HepG2 (cell line): ENCODE data around the gene ZNF235. TPM values are rescaled to one million over a fixed set of nuclear protein-coding genes. Genes with fewer than 3 reads are reported as not detected.
A peak's percentile ranks its signal among the peaks of the same experiment; 100 is the strongest.

Experiments used
- FOXK1 ChIP-seq: sonication (generic); formaldehyde crosslinking; IDR thresholded peaks from 2 replicates; pipeline ENCODE4 v1.4.0; 2020; ENCODE audit warnings: low read depth, missing genetic modification reagents, borderline replicate concordance
- IRF2 ChIP-seq: IDR thresholded peaks from 2 replicates; pipeline ENCODE4 v1.6.1; 2018; ENCODE audit warnings: missing genetic modification reagents, missing compliant biosample characterization
- KAT7 ChIP-seq: IDR thresholded peaks from 2 replicates; pipeline ENCODE4 v1.6.1; 2018; ENCODE audit warnings: borderline replicate concordance, missing compliant biosample characterization
- KIAA2018 ChIP-seq: sonication (generic); formaldehyde crosslinking; IDR thresholded peaks from 2 replicates; pipeline ENCODE4 v1.5.0; 2020; ENCODE audit warnings: mild to moderate bottlenecking, missing genetic modification reagents, borderline replicate concordance
- MAFK ChIP-seq, 2 experiments: IDR thresholded peaks in 1 of 2; conservative IDR thresholded peaks in 1 of 2; 2 replicates each; pipeline ENCODE4 v1.6.1; 2011; ENCODE audit warnings: improper control_type of control experiment in 2 of 2, low read length in 2 of 2
- MEF2D ChIP-seq: sonication (generic); formaldehyde crosslinking; IDR thresholded peaks from 2 replicates; pipeline ENCODE4 v1.5.1; 2020; ENCODE audit warnings: mild to moderate bottlenecking, missing genetic modification reagents
- NCOA2 ChIP-seq: sonication (generic); formaldehyde crosslinking; IDR thresholded peaks from 2 replicates; pipeline ENCODE4 v1.8.0; 2022; ENCODE audit warnings: inconsistent platforms
- RBFOX2 ChIP-seq: fragments of 200-400 bp; formaldehyde crosslinking; IDR thresholded peaks from 2 replicates; pipeline ENCODE4 v1.6.1; 2017; ENCODE audit warnings: low read depth, mild to moderate bottlenecking, low read length
- SAFB2 ChIP-seq: sonication (generic); formaldehyde crosslinking; IDR thresholded peaks from 2 replicates; pipeline ENCODE4 v1.5.1; 2020; ENCODE audit warnings: missing genetic modification reagents, low read depth, mild to moderate bottlenecking, borderline replicate concordance
- SATB2 ChIP-seq: sonication (generic); formaldehyde crosslinking; IDR thresholded peaks from 2 replicates; pipeline ENCODE4 v1.5.0; 2020; ENCODE audit warnings: missing genetic modification reagents
- SIX4 ChIP-seq: sonication (generic); formaldehyde crosslinking; IDR thresholded peaks from 2 replicates; pipeline ENCODE4 v1.4.0; 2020; ENCODE audit warnings: missing genetic modification reagents
- SKIL ChIP-seq: sonication (generic); formaldehyde crosslinking; IDR thresholded peaks from 2 replicates; pipeline ENCODE4 v1.8.0; 2022; ENCODE audit warnings: missing genetic modification reagents, mild to moderate bottlenecking, moderate library complexity, borderline replicate concordance
- TCF7 ChIP-seq: sonication (generic); IDR thresholded peaks from 2 replicates; pipeline ENCODE4 v1.6.1; 2016; ENCODE audit warnings: antibody characterized with exemption, low read depth
- XBP1 ChIP-seq: sonication (generic); formaldehyde crosslinking; IDR thresholded peaks from 2 replicates; pipeline ENCODE4 v1.5.0; 2020; ENCODE audit warnings: missing genetic modification reagents
- ZNF367 ChIP-seq: sonication (generic); formaldehyde crosslinking; IDR thresholded peaks from 2 replicates; pipeline ENCODE4 v1.4.0; 2020; ENCODE audit warnings: missing genetic modification reagents, borderline replicate concordance
- ZNF552 ChIP-seq: sonication (generic); formaldehyde crosslinking; IDR thresholded peaks from 2 replicates; pipeline ENCODE4 v1.9.0; 2022; ENCODE audit warnings: missing genetic modification reagents, mild to moderate bottlenecking, borderline replicate concordance
- ZNF687 ChIP-seq: sonication (generic); formaldehyde crosslinking; IDR thresholded peaks from 2 replicates; pipeline ENCODE4 v1.5.1; 2020; ENCODE audit warnings: mild to moderate bottlenecking, missing genetic modification reagents, moderate library complexity
- polyA plus RNA-seq, 8 experiments: library from polyadenylated mRNA; depleted of rRNA in 3 of 8; stranded (reverse) in 7 of 8; unstranded in 1 of 8; fragments of >200 nt; fragmentation: Illumina TruSeq in 4 of 8; extraction: Trizol in 4 of 8; gene quantifications; 2 replicates each; pipeline versions ENCODE4 v1.2.1 to v1.2.3, GENCODE V29; 2011 to 2016; ENCODE audit warnings: low read depth in 4 of 8, missing spikeins in 1 of 8, mixed read lengths in 1 of 8; ENCODE audit not compliant: insufficient read depth in 1 of 8
- total RNA-seq, 5 experiments: library from RNA; depleted of rRNA; stranded (reverse); fragments of >200 nt; fragmentation: Illumina TruSeq; extraction: Trizol; gene quantifications; 2 replicates each; pipeline ENCODE4 v1.2.3, GENCODE V29; 2016; ENCODE audit warnings: low read depth in 1 of 5

ZNF235 gene
- total and polyA plus RNA-seq, 2 of the 13 experiments (the other 11 are each of a cell fraction or from before 2014, with no cell fraction given) = 4.8 to 5.5 TPM

GRCh38 chr19:44254496-44254895 is 50.3 kb downstream of the ZNF235 start (continued):
- no peak for TF ChIP-seq ZNF687 (CRISPR knock-in tag)
- peak; percentile 64 for TF ChIP-seq NCOA2
- TF ChIP-seq TCF7 = 0 out of 2 replicates have a peak, but pooled peaks have one; percentile 13
- TF ChIP-seq IRF2 (CRISPR knock-in tag) = peak; percentile 70
- TF ChIP-seq FOXK1 (CRISPR knock-in tag) = no peak
- TF ChIP-seq SATB2 (CRISPR knock-in tag) = no peak
- TF ChIP-seq ZNF367 (CRISPR knock-in tag) = no peak
- no peak for TF ChIP-seq SKIL (CRISPR knock-in tag)
- TF ChIP-seq KIAA2018 = no peak
- no peak for TF ChIP-seq XBP1 (CRISPR knock-in tag)
- no peak for TF ChIP-seq SAFB2 (CRISPR knock-in tag)
- no peak for TF ChIP-seq RBFOX2
- no peak for TF ChIP-seq KAT7 (CRISPR knock-in tag)
- no peak for TF ChIP-seq ZNF552 (CRISPR knock-in tag)
- TF ChIP-seq MEF2D (CRISPR knock-in tag) = 0 out of 2 replicates have a peak, but pooled peaks have one; percentile 39
- TF ChIP-seq MAFK (conservative IDR thresholded peaks at IDR 0.05 in 1 of 2, IDR thresholded peaks at IDR 0.05 in 1 of 2; ENCODE audit: low read length in 2 of 2) = peak in 1 of 2 experiments; percentile 18; a peak in 1 of 4 replicates
- TF ChIP-seq SIX4 (CRISPR knock-in tag) = no peak
